HG03558 (cell line): ENCODE data around the gene EID2.

ENCODE experiments used
- ATAC-seq: cut with Tn5 transposase; IDR thresholded peaks from one replicate; pipeline ENCODE4 v1.9.1; 2021; ENCODE audit warnings: moderate number of reproducible peaks; ENCODE audit not compliant: unreplicated experiment; ENCODE audit errors: extremely low read depth

EID2 gene

GRCh38 chr19:39506944-39507714, 32.8 kb downstream of the EID2 start:
- ATAC-seq: no peak

- ATAC-seq: no peak
Observed at GRCh38 chr19:39506598-39506943, 33.4 kb downstream of the EID2 start.

- ATAC-seq: no peak
Observed at GRCh38 chr19:39502640-39503417, 37.1 kb downstream of the EID2 start.

GRCh38 chr19:39501340-39501739, 38.6 kb downstream of the EID2 start:
- no peak for ATAC-seq

- no peak for ATAC-seq
Observed at GRCh38 chr19:39500543-39500942, 39.4 kb downstream of the EID2 start.

DNA sequence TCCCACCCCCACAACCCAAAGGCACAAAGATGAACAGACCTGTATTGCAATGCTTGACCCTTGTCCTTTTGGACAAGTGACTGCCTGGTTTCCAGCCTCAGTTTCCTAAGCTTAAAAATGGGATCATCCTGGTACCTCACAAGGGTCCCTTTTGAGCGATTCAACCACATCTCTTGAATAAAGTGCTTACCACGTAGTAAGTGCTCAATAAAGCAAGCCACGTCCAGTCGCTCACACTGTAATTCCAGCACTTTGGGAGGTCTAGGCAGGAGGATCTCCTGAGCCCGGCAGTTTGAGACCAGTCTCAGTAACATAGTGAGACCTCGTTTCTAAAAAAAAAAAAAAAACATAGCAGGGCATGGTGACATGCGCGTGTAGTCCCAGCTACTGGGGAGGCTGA, 40.0 kb downstream of the EID2 start:
- ATAC-seq: no peak

DNA sequence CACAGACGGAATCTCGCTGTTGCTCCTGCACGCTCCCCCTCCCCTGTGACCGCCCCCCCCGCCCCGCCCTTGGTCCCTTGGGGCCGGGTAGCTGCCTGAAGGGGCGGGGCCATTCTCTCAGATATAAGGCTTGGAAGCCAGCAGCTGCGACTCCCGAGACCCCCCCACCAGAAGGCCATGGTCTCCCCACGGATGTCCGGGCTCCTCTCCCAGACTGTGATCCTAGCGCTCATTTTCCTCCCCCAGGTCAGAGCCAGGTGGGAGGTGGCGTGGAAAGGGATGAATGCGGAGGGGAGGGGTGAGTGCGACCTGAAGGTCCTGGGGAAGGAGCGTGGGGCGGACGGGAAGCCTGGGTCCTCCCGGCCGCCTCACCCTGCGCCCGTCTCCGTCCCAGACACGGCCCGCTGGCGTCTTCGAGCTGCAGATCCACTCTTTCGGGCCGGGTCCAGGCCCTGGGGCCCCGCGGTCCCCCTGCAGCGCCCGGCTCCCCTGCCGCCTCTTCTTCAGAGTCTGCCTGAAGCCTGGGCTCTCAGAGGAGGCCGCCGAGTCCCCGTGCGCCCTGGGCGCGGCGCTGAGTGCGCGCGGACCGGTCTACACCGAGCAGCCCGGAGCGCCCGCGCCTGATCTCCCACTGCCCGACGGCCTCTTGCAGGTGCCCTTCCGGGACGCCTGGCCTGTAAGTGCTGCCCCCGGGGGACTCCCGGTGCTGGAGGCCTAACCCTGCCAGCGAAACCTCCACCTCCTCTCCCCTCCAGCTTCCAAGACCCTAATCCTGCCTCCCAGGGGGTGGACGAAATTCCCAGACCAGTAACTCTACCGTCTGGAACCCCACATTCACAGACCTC, 40.9 kb downstream of the EID2 start, which contains the start of gene DLL3:
Gene DLL3, plus strand, starts transcription at position 150 of the 845 bp plus-strand sequence. Its CDS starts 28 bp downstream, at position 178.
- ATAC-seq: no peak

GRCh38 chr19:39497996-39498797, 41.8 kb downstream of the EID2 start:
- ATAC-seq: no peak

- no peak for ATAC-seq
Observed at GRCh38 chr19:39497701-39497995, 42.3 kb downstream of the EID2 start.

GRCh38 chr19:39496063-39496462, 43.9 kb downstream of the EID2 start:
- ATAC-seq: no peak

DNA sequence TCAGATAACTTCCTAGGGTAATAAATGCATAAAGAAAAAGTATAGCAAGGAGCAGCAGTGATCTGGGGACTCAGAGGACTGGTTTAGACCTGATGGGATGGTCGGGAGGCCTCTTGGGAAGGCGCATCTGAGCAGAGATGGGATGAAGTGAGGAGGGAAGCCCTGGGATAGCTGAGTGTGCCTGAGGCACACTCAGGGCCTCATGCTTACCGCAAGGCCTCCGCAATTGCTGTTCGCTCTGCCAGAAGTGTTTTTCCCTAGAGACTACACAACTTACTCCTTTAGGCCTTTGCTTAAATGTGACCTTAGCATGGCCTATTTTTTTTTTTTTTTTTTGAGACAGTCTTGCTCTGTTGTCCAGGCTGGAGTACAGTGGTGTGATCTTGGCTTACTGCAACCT, 45.3 kb downstream of the EID2 start:
- ATAC-seq: no peak

GRCh38 chr19:39492788-39493187, 47.2 kb downstream of the EID2 start:
- no peak for ATAC-seq

- ATAC-seq: no peak
Observed at GRCh38 chr19:39492225-39492624, 47.7 kb downstream of the EID2 start.

DNA sequence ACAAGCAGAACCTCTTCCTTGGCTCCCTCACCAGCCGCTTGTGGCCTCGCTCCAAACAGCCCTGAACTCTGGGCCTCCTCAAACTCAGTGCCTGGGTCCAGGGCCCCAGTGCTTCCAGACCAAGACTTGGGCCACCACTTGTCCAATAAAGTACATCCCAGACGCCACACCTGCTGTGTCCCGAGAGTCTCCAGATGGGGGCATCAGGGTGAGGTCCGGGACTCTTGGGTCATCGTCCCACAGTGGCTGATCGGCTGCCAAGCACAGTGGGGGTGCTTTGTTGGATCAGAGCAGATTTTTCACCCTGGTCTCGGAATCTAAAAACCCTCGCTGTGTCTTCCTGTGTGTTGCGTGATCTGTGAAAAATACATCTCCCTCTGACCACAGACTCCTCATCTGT, 50.2 kb downstream of the EID2 start:
- no peak for ATAC-seq
